HG02938 (cell line): ENCODE measurements around the gene SMCO1.
"Not testable (repeated sequence)": the region's sequence is repeated elsewhere in the genome, so short reads cannot be mapped to it uniquely, and the experiment has no call there.

ENCODE experiments used
- ATAC-seq: cut with Tn5 transposase; IDR thresholded peaks from one replicate; pipeline ENCODE4 v1.9.1; 2021; ENCODE audit warnings: mild to moderate bottlenecking, moderate library complexity; ENCODE audit not compliant: unreplicated experiment

The SMCO1 gene, protein sequence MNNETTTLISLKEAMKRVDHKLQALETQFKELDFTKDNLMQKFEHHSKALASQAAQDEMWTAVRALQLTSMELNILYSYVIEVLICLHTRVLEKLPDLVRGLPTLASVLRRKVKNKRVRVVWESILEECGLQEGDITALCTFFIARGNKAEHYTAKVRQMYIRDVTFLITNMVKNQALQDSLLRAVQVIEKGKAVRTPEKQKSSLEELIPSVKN

DNA sequence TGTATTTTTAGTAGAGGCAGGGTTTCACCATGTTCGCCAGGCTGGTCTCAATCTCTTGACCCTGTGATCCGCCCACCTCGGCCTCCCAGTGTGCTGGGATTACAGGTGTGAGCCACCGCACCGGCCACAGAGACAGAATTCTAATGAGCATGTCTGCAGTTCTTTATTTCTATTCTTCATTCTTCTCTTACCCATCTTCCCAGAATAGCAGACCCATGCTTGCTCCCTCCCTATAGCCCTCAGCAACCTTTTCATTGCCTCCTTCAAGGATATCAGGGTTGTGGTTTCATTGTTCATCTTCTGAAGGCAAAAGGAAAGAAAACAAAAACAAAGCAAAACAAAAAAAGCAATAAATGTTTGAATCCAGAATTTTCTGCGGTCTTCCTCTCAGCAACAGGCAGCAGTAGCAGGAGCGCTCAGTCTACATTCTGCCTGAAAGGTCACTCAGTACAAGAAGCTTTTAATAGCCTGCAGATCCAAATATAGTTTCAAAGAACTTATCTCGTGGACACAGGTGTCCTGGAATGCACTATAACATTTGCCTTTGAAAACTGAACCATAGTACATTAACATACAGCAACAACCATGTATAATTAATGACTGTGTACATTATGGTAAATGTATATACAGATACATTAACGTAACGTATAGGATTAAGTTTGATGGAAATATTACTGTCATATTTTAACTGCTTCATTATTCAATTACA lies at the start of gene SMCO1:
Gene SMCO1, minus strand, starts transcription at position 434 of the 709 bp plus-strand sequence. Its CDS starts 137 bp downstream, at position 297.
- ATAC-seq: no peak

DNA sequence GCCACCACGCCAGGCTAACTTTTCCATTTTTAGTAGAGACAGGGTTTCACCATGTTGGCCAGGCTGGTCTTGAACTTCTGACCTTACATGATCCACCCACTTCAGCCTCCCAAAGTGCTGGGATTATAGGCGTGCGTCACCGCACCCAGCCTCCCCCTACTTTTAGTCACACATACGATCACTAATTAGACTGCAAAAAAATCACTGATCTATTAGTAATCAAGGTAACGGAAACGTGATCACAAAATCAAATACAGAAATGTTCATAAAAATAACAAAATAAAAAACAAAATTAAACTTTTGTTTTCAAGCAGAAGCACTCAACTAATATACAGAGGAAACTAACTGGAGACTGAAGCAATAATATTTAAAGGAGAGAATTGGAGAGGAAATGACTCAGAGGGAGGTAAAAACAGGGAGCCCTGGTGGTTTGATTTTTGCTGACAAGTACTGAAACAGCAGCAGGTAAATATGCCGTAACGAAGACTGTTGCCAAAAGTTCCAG lies 48.6 kb upstream of the SMCO1 start:
- no peak for ATAC-seq

DNA sequence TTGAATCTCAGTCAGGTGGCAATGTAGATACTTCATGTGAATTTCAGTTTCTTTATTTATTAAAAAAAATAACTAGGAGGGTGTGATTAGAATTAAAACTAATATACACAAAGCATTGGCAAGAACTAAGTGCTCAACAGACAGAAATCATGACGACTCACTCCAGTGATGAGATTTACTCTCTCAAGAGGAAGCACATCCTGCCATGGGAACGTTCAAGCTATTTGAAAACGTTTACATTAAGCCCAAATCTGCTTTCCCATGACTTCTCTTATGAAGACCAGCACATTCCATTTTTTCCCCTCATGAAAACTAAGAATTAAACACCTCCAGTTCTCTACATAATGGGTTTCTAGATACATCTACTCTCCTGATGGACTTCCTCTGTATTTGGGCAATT lies 44.7 kb upstream of the SMCO1 start:
- no peak for ATAC-seq

GRCh38 chr3:196558476-196558875 lies 43.3 kb upstream of the SMCO1 start:
- no peak for ATAC-seq

DNA sequence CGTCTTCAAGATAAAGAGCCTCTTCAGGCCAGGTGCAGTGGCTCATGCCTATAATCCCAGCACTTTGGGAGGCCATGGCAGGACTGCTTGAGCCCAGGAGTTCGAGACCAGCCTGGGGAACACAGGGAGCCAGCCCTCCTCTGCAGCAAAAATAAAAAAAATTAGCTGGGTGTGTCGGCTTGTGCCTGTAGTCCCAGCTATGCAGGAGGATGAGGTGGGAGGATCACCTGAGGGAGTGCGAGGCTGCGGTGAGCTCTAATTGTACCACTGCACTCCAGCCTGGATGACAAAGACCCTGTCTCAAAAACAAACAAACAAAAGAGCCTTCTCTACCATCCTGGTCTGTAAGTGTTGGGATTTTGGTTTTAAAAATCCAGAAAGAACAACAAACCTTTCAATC lies 42.1 kb upstream of the SMCO1 start:
- ATAC-seq: no peak

DNA sequence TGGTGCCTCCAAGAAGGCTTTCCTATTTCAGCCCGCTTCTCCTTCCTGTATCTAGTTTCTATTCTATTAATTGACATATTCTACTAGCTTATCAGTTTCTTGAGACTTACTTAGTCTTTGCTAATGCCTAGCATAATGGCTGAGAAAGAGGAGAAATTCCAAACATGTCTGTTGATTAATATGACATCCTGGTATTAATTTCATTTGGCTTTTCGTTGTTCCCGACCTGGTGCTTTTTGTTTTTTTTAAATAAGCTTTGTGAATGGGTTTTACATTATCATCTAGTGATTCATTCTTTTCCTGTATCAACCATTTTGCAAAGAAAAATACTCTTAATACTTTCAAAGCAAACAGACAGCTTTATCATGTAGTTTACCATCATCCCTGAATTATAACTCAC lies 40.1 kb upstream of the SMCO1 start:
- no peak for ATAC-seq

DNA sequence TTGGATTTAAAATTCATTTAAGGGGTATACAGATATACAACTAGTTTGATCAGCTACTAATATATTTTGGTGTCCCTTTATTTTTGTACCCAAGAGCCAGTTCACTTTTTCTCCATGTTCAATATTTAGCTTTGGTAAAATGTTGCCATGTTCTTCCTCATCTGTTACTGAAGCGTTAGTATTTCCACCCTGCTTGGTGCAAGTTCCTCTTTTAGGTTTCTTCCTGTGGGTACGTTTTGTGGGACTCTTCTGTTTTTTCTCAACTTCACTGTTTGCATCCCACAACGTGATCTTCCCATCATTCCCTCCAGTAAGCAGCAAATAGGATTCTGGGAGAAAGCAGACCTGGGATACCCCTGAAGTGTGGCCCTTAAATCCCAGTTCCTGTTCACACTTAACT lies 39.1 kb upstream of the SMCO1 start:
- no peak for ATAC-seq

- no peak for ATAC-seq
These were observed 38.4 kb upstream of the SMCO1 start for GRCh38 chr3:196553551-196553950.

DNA sequence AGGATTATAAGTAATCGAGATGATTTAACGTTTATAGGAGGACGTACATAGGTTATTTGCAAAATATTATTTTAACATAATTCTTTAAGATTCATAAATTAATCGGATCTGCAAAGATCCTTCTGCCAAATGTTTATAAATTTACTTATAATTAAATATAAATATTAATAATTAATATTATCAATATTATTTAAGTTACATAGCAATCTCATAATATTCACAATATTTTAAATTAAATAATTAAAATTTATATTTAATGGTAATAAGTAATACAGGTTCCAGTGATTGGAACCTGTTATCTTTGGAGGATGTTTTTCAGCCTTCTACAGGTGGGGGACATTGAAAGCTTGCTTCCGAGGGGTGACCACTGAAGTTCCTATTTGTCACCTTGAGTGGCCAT lies 37.1 kb upstream of the SMCO1 start:
- ATAC-seq: no peak

DNA sequence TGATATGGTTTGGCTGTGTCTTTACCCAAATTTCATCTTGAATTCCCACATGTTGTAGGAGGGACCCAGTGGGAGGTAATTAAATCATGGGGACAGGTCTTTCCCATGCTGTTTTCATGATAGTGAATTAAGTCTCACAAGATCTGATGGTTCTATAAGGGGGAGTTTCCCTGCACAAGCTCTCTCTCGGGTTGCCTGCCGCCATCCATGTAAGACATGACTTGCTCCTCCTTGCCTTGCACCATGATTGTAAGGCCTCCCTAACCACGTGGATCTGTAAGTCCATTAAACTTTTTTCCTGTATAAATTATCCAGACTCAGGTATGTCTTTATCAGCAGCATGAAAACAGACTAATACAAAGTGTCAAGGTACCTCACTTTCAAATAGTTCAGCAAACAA lies 35.0 kb upstream of the SMCO1 start:
- not testable (repeated sequence) for ATAC-seq

GRCh38 chr3:196549312-196549711 lies 34.2 kb upstream of the SMCO1 start:
- ATAC-seq: not testable (repeated sequence)

DNA sequence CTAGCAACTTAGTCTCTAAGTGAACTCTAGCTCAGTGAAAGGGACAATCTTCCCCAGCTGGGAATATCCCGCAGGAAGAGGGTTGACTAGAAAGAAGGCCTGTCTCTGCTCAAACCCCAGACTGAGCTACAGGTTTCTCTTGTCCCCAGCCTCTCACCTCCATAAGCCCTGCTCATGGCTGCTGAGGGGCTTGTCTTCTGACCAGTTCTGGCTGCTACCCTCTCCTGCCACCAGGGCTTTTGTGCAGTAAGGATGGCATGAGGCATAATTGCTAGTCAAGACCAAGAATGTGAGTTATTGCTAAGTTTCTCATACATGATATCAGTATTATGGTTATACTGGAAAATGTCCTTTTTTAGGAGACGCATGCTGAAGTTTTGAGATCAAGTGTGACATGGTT lies 31.9 kb upstream of the SMCO1 start:
- ATAC-seq: no peak

- no peak for ATAC-seq
These were observed 31.4 kb upstream of the SMCO1 start for GRCh38 chr3:196546537-196546936.

DNA sequence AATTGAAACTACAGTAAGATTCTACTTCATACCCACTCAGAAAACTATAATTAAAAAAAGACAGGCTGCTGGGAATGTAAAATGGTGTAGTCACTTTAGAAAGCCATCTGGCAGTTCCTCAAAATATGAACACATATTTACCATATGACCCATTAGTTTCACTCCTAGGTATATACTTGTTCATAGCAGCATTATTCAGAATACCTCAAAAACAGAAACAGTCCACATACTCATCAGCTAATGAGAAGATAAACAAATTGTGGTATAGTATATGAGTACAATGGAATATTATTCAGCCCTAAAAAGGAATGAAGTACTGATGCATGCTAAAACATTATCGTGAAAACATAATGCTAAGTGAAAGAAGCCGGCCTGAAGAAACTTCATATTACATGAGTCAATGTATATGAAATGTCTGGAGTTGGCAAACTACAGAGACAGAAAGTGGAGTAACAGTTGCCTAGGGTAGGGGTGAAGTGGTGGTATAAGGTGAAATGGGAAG lies 29.4 kb upstream of the SMCO1 start:
- ATAC-seq: no peak

GRCh38 chr3:196541684-196542445 lies 26.7 kb upstream of the SMCO1 start:
- ATAC-seq: no peak

GRCh38 chr3:196537319-196537984 lies 22.3 kb upstream of the SMCO1 start:
- no peak for ATAC-seq

DNA sequence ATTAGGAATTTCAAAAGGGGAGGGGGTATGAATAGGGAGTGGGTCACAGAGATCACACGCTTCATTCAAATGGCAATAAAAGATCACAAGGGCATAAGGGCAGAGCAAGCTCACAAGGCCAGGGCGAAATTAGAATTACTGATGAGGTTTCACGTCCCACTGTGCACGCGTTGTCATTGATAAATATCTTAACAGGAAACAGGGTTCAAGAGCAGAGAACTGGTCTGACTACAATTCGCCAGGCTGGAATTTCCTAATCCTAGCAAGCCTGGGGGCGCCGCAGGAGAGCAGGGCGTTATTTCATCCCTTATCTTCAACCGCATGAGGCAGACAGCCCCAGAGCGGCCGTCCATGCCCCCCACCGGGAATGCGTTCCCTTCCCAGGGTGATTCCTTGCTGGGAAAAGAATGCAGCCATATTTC lies 18.1 kb upstream of the SMCO1 start:
- no peak for ATAC-seq

GRCh38 chr3:196531418-196531817 lies 16.3 kb upstream of the SMCO1 start:
- ATAC-seq: no peak

- ATAC-seq: no peak
These were observed 13.6 kb upstream of the SMCO1 start for GRCh38 chr3:196528639-196529233.

GRCh38 chr3:196525141-196525540 lies 10.0 kb upstream of the SMCO1 start:
- ATAC-seq: no peak

- ATAC-seq: no peak
These were observed 9.4 kb upstream of the SMCO1 start for GRCh38 chr3:196524527-196524926.
